ENCODE data around the gene KATNB1. TPM values are rescaled to one million over a fixed set of nuclear protein-coding genes. Genes with fewer than 3 reads are reported as not detected.
A peak's percentile ranks its signal among the peaks of the same experiment; 100 is the strongest.

KATNB1 gene
- total and polyA plus RNA-seq, 2 donors (not counting 1 experiment from before 2014, with no cell fraction given), result 6.7 to 15.2 TPM

GRCh38 chr16:57771141-57771785 is 35.7 kb downstream of the KATNB1 start:
- Histone ChIP-seq H4K20me1 (ENCODE audit: control insufficient read depth, extremely low read depth, insufficient read depth, low read length) (no peaks in the 10 kb centered on the region), H3K27ac (ENCODE audit: insufficient read depth, low read length) (no peak overlapping the region), H2AFZ (ENCODE audit: low read length) (no peak overlapping the region), H3K4me3 (replicated peaks in 1 of 4; ENCODE audit: control extremely low read depth in 1 of 4, insufficient read depth in 1 of 4, low read depth in 3 of 4, low read length in 4 of 4) (no peak overlapping the region), H3K9ac (ENCODE audit: insufficient read depth, low read length) (no peak overlapping the region), H3K79me2 (ENCODE audit: control insufficient read depth, insufficient read depth, low read length) (no peaks in the 10 kb centered on the region), H3K36me3 (ENCODE audit: control insufficient read depth, insufficient read depth, low read length) (peaks cover 15% of the 10 kb centered on the region), H3K27me3 (ENCODE audit: control insufficient read depth, insufficient read depth, low read length) (no peaks in the 10 kb centered on the region), H3K4me1 (ENCODE audit: control insufficient read depth, extremely low read depth, insufficient read depth, low read length) (no peaks in the 10 kb centered on the region), H3K9me3 (ENCODE audit: control insufficient read depth, insufficient read depth, low read depth, low read length) (no peaks in the 10 kb centered on the region), H3K4me2 (ENCODE audit: extremely low read depth, insufficient read depth, low read length) (no peak overlapping the region)
- DNase-seq (ENCODE audit: low read depth in 2 of 2), result no peak
- TF ChIP-seq EZH2 (IDR thresholded peaks at IDR 0.05; ENCODE audit: low read length, missing control alignments), result no peak
- no peak for TF ChIP-seq CTCF (conservative IDR thresholded peaks at IDR 0.05 in 1 of 2, IDR thresholded peaks at IDR 0.05 in 1 of 2; ENCODE audit: low read depth in 1 of 2, low read length in 2 of 2)

GRCh38 chr16:57773019-57773418 is 37.4 kb downstream of the KATNB1 start:
- DNase-seq (ENCODE audit: low read depth in 2 of 2), result no peak
- Histone ChIP-seq H2AFZ (ENCODE audit: low read length) (no peak overlapping the region), H4K20me1 (ENCODE audit: control insufficient read depth, extremely low read depth, insufficient read depth, low read length) (no peaks in the 10 kb centered on the region), H3K4me2 (ENCODE audit: extremely low read depth, insufficient read depth, low read length) (no peak overlapping the region), H3K27ac (ENCODE audit: insufficient read depth, low read length) (no peak overlapping the region), H3K9me3 (ENCODE audit: control insufficient read depth, insufficient read depth, low read depth, low read length) (no peaks in the 10 kb centered on the region), H3K4me3 (replicated peaks in 1 of 4; ENCODE audit: control extremely low read depth in 1 of 4, insufficient read depth in 1 of 4, low read depth in 3 of 4, low read length in 4 of 4) (no peak overlapping the region), H3K9ac (ENCODE audit: insufficient read depth, low read length) (no peak overlapping the region), H3K36me3 (ENCODE audit: control insufficient read depth, insufficient read depth, low read length) (peaks cover 14% of the 10 kb centered on the region), H3K27me3 (ENCODE audit: control insufficient read depth, insufficient read depth, low read length) (no peaks in the 10 kb centered on the region), H3K4me1 (ENCODE audit: control insufficient read depth, extremely low read depth, insufficient read depth, low read length) (no peaks in the 10 kb centered on the region), H3K79me2 (ENCODE audit: control insufficient read depth, insufficient read depth, low read length) (no peaks in the 10 kb centered on the region)
- no peak for TF ChIP-seq CTCF (conservative IDR thresholded peaks at IDR 0.05 in 1 of 2, IDR thresholded peaks at IDR 0.05 in 1 of 2; ENCODE audit: low read depth in 1 of 2, low read length in 2 of 2)
- no peak for TF ChIP-seq EZH2 (IDR thresholded peaks at IDR 0.05; ENCODE audit: low read length, missing control alignments)

DNA sequence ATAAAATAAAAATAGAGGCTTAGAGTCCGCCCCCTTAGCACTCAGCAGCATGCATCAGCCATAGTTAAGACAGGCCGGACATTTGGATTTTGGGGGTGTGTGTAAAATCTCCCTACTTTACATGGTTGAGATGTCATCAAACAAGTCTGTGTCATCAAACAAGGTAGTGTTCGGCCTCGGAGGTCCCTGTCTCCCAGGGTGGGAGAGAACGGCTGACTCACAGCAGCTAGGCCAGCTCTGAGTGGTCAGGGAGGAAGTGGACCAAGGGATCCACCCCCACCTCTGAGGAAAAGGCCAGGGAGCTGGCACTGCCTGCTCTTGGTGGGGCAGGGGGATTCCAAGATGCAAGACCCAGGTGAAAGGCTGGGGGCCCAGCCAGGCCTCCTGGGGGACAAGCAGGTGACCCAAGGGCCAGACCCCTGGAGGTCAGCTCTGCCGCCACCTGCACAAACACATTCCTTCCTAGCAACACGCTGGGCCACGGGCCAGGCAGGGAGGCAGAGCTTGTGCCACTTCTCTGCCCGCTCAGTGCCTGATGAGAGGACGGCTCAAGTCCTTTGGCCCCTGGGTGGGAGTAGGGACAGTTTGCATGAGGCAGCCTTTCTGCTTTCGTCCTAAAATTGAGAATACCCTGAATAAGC is 38.2 kb downstream of the KATNB1 start:
- peak in 1 of 2 donors; percentile 55 for DNase-seq (ENCODE audit: low read depth in 2 of 2)
- H3K36me3 ChIP-seq (ENCODE audit: control insufficient read depth, insufficient read depth, low read length), result peaks cover 14% of the 10 kb centered on the region
- no peak overlapping the region for H3K4me2 ChIP-seq (ENCODE audit: extremely low read depth, insufficient read depth, low read length)

More for the DNA sequence above, 38.2 kb downstream of the KATNB1 start:
- Histone ChIP-seq H3K9me3 (ENCODE audit: control insufficient read depth, insufficient read depth, low read depth, low read length) (no peaks in the 10 kb centered on the region), H4K20me1 (ENCODE audit: control insufficient read depth, extremely low read depth, insufficient read depth, low read length) (no peaks in the 10 kb centered on the region), H3K4me3 (replicated peaks in 1 of 4; ENCODE audit: control extremely low read depth in 1 of 4, insufficient read depth in 1 of 4, low read depth in 3 of 4, low read length in 4 of 4) (no peak overlapping the region), H3K27me3 (ENCODE audit: control insufficient read depth, insufficient read depth, low read length) (no peaks in the 10 kb centered on the region), H3K9ac (ENCODE audit: insufficient read depth, low read length) (no peak overlapping the region), H3K79me2 (ENCODE audit: control insufficient read depth, insufficient read depth, low read length) (no peaks in the 10 kb centered on the region), H3K27ac (ENCODE audit: insufficient read depth, low read length) (no peak overlapping the region), H2AFZ (ENCODE audit: low read length) (no peak overlapping the region), H3K4me1 (ENCODE audit: control insufficient read depth, extremely low read depth, insufficient read depth, low read length) (no peaks in the 10 kb centered on the region)
- no peak for TF ChIP-seq CTCF (conservative IDR thresholded peaks at IDR 0.05 in 1 of 2, IDR thresholded peaks at IDR 0.05 in 1 of 2; ENCODE audit: low read depth in 1 of 2, low read length in 2 of 2)
- no peak for TF ChIP-seq EZH2 (IDR thresholded peaks at IDR 0.05; ENCODE audit: low read length, missing control alignments)
